Activated CD8-positive, alpha-beta memory T cell treated with anti-CD3 and anti-CD28 coated beads for 48 hours (primary cell): ENCODE results near the gene APCDD1L.

ENCODE experiments used
- DNase-seq, 3 experiments: peaks; one replicate each; pipeline ENCODE4 v3.0.0-alpha.2; 2020; ENCODE audit warnings: low read depth in 2 of 3, low spot score in 2 of 3

APCDD1L gene

GRCh38 chr20:58515233-58516212, at the start of gene APCDD1L:
APCDD1L (minus strand) TSS chr20:58515399; CDS start chr20:58514707, 692 bp downstream.
- no peak for DNase-seq

GRCh38 chr20:58559368-58559729, 44.1 kb upstream of the APCDD1L start:
- DNase-seq = no peak

GRCh38 chr20:58558486-58559367, 43.5 kb upstream of the APCDD1L start:
- no peak for DNase-seq

- DNase-seq = no peak
These were observed 42.6 kb upstream of the APCDD1L start for GRCh38 chr20:58557733-58558342.

GRCh38 chr20:58556961-58557360, 41.8 kb upstream of the APCDD1L start:
- no peak for DNase-seq

- DNase-seq = no peak
These were observed 40.0 kb upstream of the APCDD1L start for GRCh38 chr20:58555078-58555765.

- no peak for DNase-seq
These were observed 39.3 kb upstream of the APCDD1L start for GRCh38 chr20:58554541-58554940.

- DNase-seq = no peak
These were observed 38.6 kb upstream of the APCDD1L start for GRCh38 chr20:58553841-58554240.

- no peak for DNase-seq
These were observed 38.0 kb upstream of the APCDD1L start for GRCh38 chr20:58553166-58553696.

GRCh38 chr20:58552366-58552934, 37.3 kb upstream of the APCDD1L start:
- no peak for DNase-seq

GRCh38 chr20:58551631-58552030, 36.4 kb upstream of the APCDD1L start:
- DNase-seq = no peak

- DNase-seq = no peak
These were observed 35.3 kb upstream of the APCDD1L start for GRCh38 chr20:58550275-58551059.

GRCh38 chr20:58549231-58550209, 34.3 kb upstream of the APCDD1L start:
- DNase-seq = no peak

GRCh38 chr20:58547623-58548475, 32.6 kb upstream of the APCDD1L start:
- DNase-seq = no peak

- no peak for DNase-seq
These were observed 31.8 kb upstream of the APCDD1L start for GRCh38 chr20:58546756-58547622.

GRCh38 chr20:58546416-58546711, 31.2 kb upstream of the APCDD1L start:
- DNase-seq = no peak
